HUES64 (cell line): ENCODE measurements around the gene LECT2. TPM values are rescaled to one million over a fixed set of nuclear protein-coding genes. Genes with fewer than 3 reads are reported as not detected.

Source experiments
- H3K27ac ChIP-seq: 2 replicates; pipeline ENCODE4 v1.7.0; 2013; ENCODE audit warnings: low read depth, low read length, inconsistent platforms
- H3K27me3 ChIP-seq: 2 replicates; pipeline ENCODE4 v1.6.1; 2013; ENCODE audit warnings: mild to moderate bottlenecking, low read length; ENCODE audit not compliant: insufficient read depth
- H3K36me3 ChIP-seq: 2 replicates; pipeline ENCODE4 v1.6.1; 2013; ENCODE audit warnings: mild to moderate bottlenecking, low read length; ENCODE audit not compliant: insufficient read depth
- H3K4me1 ChIP-seq: 2 replicates; pipeline ENCODE4 v1.6.1; 2013; ENCODE audit warnings: mild to moderate bottlenecking, low read length, moderate library complexity; ENCODE audit not compliant: insufficient read depth
- H3K4me3 ChIP-seq: 2 replicates; pipeline ENCODE4 v1.5.1; 2013; ENCODE audit warnings: mild to moderate bottlenecking, low read length, moderate library complexity
- H3K9ac ChIP-seq: 2 replicates; pipeline ENCODE4 v1.6.1; 2013; ENCODE audit warnings: mild to moderate bottlenecking, low read depth, low read length
- H3K9me3 ChIP-seq: 2 replicates; pipeline ENCODE4 v1.6.1; 2013; ENCODE audit warnings: low read depth, low read length; ENCODE audit not compliant: insufficient read depth
- WGBS: fragments of 150-250, 120-280 bp; methylation state at CpG from one replicate; pipeline ENCODE4 v1.1.7; 2013; ENCODE audit warnings: missing lambda C conversion rate; 5-methylcytosine and 5-hydroxymethylcytosine counted together
- polyA plus RNA-seq, 2 experiments: library from polyadenylated mRNA; stranded (reverse); fragments of 50-300 nt; gene quantifications; one replicate each; pipeline ENCODE4 v1.2.3, GENCODE V29; 2013

The LECT2 gene
- not detected for polyA plus RNA-seq (2013, experiment 1 of 2)
- not detected for polyA plus RNA-seq (2013, experiment 2 of 2)

GRCh38 chr5:135954899-135955298 lies at the start of gene LECT2:
TSS of gene LECT2 (minus strand) at chr5:135954983. CDS start at chr5:135954833, 150 bp downstream.
- H3K27ac ChIP-seq, result no peak within 1 kb of the TSS
- H3K36me3 ChIP-seq, result no peaks in the 10 kb centered on the region
- H3K4me3 ChIP-seq, result no peak within 1 kb of the TSS
- no peaks in the 10 kb centered on the region for H3K4me1 ChIP-seq
- no peak within 1 kb of the TSS for H3K9ac ChIP-seq
- 95% methylated on average over 3 of the region's 3 CpGs for WGBS
- H3K9me3 ChIP-seq, result no peaks in the 10 kb centered on the region
- no peaks in the 10 kb centered on the region for H3K27me3 ChIP-seq

GRCh38 chr5:136004436-136004835 lies 49.7 kb upstream of the LECT2 start:
- Histone ChIP-seq H3K4me1 (no peaks in the 10 kb centered on the region), H3K9ac (no peak overlapping the region), H3K9me3 (no peaks in the 10 kb centered on the region), H3K27ac (no peak overlapping the region), H3K36me3 (no peaks in the 10 kb centered on the region), H3K4me3 (no peak overlapping the region), H3K27me3 (no peaks in the 10 kb centered on the region)
- 86% methylated on average over 3 of the region's 3 CpGs for WGBS

GRCh38 chr5:136001466-136001981 lies 46.7 kb upstream of the LECT2 start:
- H3K27me3 ChIP-seq, result no peaks in the 10 kb centered on the region
- no peaks in the 10 kb centered on the region for H3K36me3 ChIP-seq
- H3K9ac ChIP-seq, result no peak overlapping the region
- no peak overlapping the region for H3K4me3 ChIP-seq
- H3K9me3 ChIP-seq, result no peaks in the 10 kb centered on the region
- 89% methylated on average over 5 of the region's 5 CpGs for WGBS
- no peaks in the 10 kb centered on the region for H3K4me1 ChIP-seq
- no peak overlapping the region for H3K27ac ChIP-seq

- 90% methylated on average over 3 of the region's 3 CpGs for WGBS
- no peak overlapping the region for H3K9ac ChIP-seq
- no peaks in the 10 kb centered on the region for H3K9me3 ChIP-seq
- H3K27ac ChIP-seq, result no peak overlapping the region
- H3K4me1 ChIP-seq, result no peaks in the 10 kb centered on the region
- no peak overlapping the region for H3K4me3 ChIP-seq
- no peaks in the 10 kb centered on the region for H3K27me3 ChIP-seq
- H3K36me3 ChIP-seq, result no peaks in the 10 kb centered on the region
Measured at GRCh38 chr5:136000932-136001331, 46.1 kb upstream of the LECT2 start.

- WGBS, result 95% methylated on average over 2 of the region's 2 CpGs
- no peak overlapping the region for H3K27ac ChIP-seq
- H3K4me3 ChIP-seq, result no peak overlapping the region
- H3K9ac ChIP-seq, result no peak overlapping the region
- H3K4me1 ChIP-seq, result no peaks in the 10 kb centered on the region
- H3K27me3 ChIP-seq, result no peaks in the 10 kb centered on the region
- no peaks in the 10 kb centered on the region for H3K36me3 ChIP-seq
- no peaks in the 10 kb centered on the region for H3K9me3 ChIP-seq
Measured at GRCh38 chr5:136000147-136000546, 45.4 kb upstream of the LECT2 start.

- Histone ChIP-seq H3K9ac (no peak overlapping the region), H3K4me1 (no peaks in the 10 kb centered on the region), H3K27ac (no peak overlapping the region), H3K9me3 (no peaks in the 10 kb centered on the region), H3K4me3 (no peak overlapping the region), H3K36me3 (no peaks in the 10 kb centered on the region), H3K27me3 (no peaks in the 10 kb centered on the region)
- WGBS, result 79% methylated on average over 7 of the region's 8 CpGs
Measured at GRCh38 chr5:135999406-136000139, 44.8 kb upstream of the LECT2 start.

GRCh38 chr5:135998889-135999288 lies 44.1 kb upstream of the LECT2 start:
- no peaks in the 10 kb centered on the region for H3K27me3 ChIP-seq
- no peak overlapping the region for H3K4me3 ChIP-seq
- 81% methylated on average over 6 of the region's 6 CpGs for WGBS
- H3K9me3 ChIP-seq, result no peaks in the 10 kb centered on the region
- H3K9ac ChIP-seq, result no peak overlapping the region
- H3K4me1 ChIP-seq, result no peaks in the 10 kb centered on the region
- H3K27ac ChIP-seq, result no peak overlapping the region
- H3K36me3 ChIP-seq, result no peaks in the 10 kb centered on the region

GRCh38 chr5:135997673-135998335 lies 43.0 kb upstream of the LECT2 start:
- Histone ChIP-seq H3K27ac (no peak overlapping the region), H3K9me3 (no peaks in the 10 kb centered on the region), H3K4me1 (no peaks in the 10 kb centered on the region), H3K9ac (no peak overlapping the region), H3K36me3 (no peaks in the 10 kb centered on the region), H3K27me3 (no peaks in the 10 kb centered on the region), H3K4me3 (no peak overlapping the region)
- 82% methylated on average over 7 of the region's 8 CpGs for WGBS

GRCh38 chr5:135996611-135997010 lies 41.8 kb upstream of the LECT2 start:
- Histone ChIP-seq H3K9ac (no peak overlapping the region), H3K27me3 (no peaks in the 10 kb centered on the region), H3K4me1 (no peaks in the 10 kb centered on the region), H3K27ac (no peak overlapping the region), H3K4me3 (no peak overlapping the region), H3K36me3 (no peaks in the 10 kb centered on the region), H3K9me3 (no peaks in the 10 kb centered on the region)
- 89% methylated on average over 2 of the region's 2 CpGs for WGBS

- no peaks in the 10 kb centered on the region for H3K9me3 ChIP-seq
- no peaks in the 10 kb centered on the region for H3K36me3 ChIP-seq
- no peaks in the 10 kb centered on the region for H3K4me1 ChIP-seq
- H3K27ac ChIP-seq, result no peak overlapping the region
- H3K27me3 ChIP-seq, result no peaks in the 10 kb centered on the region
- H3K9ac ChIP-seq, result no peak overlapping the region
- no peak overlapping the region for H3K4me3 ChIP-seq
- WGBS, result 97% methylated on average over 3 of the region's 3 CpGs
Measured at GRCh38 chr5:135995976-135996375, 41.2 kb upstream of the LECT2 start.

- Histone ChIP-seq H3K4me1 (no peaks in the 10 kb centered on the region), H3K4me3 (no peak overlapping the region), H3K36me3 (no peaks in the 10 kb centered on the region), H3K27ac (no peak overlapping the region), H3K9ac (no peak overlapping the region), H3K27me3 (no peaks in the 10 kb centered on the region), H3K9me3 (no peaks in the 10 kb centered on the region)
- 88% methylated on average over 5 of the region's 6 CpGs for WGBS
Measured at GRCh38 chr5:135993880-135994636, 39.3 kb upstream of the LECT2 start.
